ENCODE measurements around the gene CRCP. TPM values are rescaled to one million over a fixed set of nuclear protein-coding genes. Genes with fewer than 3 reads are reported as not detected.

The CRCP gene
- total and polyA plus RNA-seq, 2 of the 13 experiments (the other 11 are each of a cell fraction or from before 2014, with no cell fraction given) = 22.7 to 31.0 TPM

DNA sequence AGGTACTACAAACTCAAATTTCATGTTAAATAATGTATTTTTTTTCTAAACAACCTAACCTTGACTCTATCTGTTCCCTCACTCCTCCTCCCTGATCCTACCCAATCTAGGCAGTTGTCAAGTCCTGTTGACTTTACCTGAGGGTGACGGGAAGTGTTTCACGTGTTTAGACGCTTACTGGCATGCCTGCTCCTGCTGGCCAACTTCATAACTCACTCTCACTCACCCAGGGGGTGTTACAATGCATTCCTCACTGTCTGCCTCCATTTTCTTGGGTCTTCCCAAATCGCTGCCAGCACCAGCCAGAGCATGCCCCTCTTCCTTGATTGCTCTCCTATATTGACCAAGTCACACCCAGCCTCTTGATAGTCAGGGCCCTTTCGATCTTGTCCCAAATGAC, 28.3 kb downstream of the CRCP start (continued):
- TF ChIP-seq GFI1 (CRISPR knock-in tag; IDR thresholded peaks at IDR 0.05; ENCODE audit: borderline replicate concordance) = peak; percentile 42; the same call in 1 of the 2 replicates
- TF ChIP-seq BHLHE40 (IDR thresholded peaks at IDR 0.05; ENCODE audit: low read length) = peak; percentile 65
- no peak for TF ChIP-seq ZNF572 (CRISPR knock-in tag; IDR thresholded peaks at IDR 0.05)
- TF ChIP-seq, protein P1, sequence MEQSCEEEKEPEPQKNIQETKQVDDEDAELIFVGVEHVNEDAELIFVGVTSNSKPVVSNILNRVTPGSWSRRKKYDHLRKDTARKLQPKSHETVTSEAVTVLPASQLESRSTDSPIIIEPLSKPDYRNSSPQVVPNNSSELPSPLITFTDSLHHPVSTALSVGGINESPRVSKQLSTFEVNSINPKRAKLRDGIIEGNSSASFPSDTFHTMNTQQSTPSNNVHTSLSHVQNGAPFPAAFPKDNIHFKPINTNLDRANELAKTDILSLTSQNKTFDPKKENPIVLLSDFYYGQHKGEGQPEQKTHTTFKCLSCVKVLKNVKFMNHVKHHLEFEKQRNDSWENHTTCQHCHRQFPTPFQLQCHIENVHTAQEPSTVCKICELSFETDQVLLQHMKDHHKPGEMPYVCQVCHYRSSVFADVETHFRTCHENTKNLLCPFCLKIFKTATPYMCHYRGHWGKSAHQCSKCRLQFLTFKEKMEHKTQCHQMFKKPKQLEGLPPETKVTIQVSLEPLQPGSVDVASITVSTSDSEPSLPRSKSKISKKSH (CRISPR knock-in tag; IDR thresholded peaks at IDR 0.05; ENCODE audit: borderline replicate concordance) = no peak
- peak; percentile 45; the same call in 1 of the 2 replicates for TF ChIP-seq ZSCAN31 (CRISPR knock-in tag; IDR thresholded peaks at IDR 0.05; ENCODE audit: low read depth)
- no peak for TF ChIP-seq HNRNPLL (IDR thresholded peaks at IDR 0.05; ENCODE audit: low read depth, low read length, poor library complexity, severe bottlenecking)
- TF ChIP-seq ERF (CRISPR knock-in tag; IDR thresholded peaks at IDR 0.05) = peak; percentile 91
- TF ChIP-seq, protein P2, sequence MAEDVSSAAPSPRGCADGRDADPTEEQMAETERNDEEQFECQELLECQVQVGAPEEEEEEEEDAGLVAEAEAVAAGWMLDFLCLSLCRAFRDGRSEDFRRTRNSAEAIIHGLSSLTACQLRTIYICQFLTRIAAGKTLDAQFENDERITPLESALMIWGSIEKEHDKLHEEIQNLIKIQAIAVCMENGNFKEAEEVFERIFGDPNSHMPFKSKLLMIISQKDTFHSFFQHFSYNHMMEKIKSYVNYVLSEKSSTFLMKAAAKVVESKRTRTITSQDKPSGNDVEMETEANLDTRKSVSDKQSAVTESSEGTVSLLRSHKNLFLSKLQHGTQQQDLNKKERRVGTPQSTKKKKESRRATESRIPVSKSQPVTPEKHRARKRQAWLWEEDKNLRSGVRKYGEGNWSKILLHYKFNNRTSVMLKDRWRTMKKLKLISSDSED (CRISPR knock-in tag; IDR thresholded peaks at IDR 0.05) = no peak
- no peak for TF ChIP-seq ZNF564 (CRISPR knock-in tag; IDR thresholded peaks at IDR 0.05)
- no peak for TF ChIP-seq ZNF296 (CRISPR knock-in tag; conservative IDR thresholded peaks at IDR 0.05)
- peak; percentile 85 for TF ChIP-seq SALL1 (CRISPR knock-in tag; IDR thresholded peaks at IDR 0.05)
- TF ChIP-seq, protein P3, sequence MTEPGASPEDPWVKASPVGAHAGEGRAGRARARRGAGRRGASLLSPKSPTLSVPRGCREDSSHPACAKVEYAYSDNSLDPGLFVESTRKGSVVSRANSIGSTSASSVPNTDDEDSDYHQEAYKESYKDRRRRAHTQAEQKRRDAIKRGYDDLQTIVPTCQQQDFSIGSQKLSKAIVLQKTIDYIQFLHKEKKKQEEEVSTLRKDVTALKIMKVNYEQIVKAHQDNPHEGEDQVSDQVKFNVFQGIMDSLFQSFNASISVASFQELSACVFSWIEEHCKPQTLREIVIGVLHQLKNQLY (CRISPR knock-in tag; IDR thresholded peaks at IDR 0.05) = peak; percentile 97
- TF ChIP-seq, protein P4, sequence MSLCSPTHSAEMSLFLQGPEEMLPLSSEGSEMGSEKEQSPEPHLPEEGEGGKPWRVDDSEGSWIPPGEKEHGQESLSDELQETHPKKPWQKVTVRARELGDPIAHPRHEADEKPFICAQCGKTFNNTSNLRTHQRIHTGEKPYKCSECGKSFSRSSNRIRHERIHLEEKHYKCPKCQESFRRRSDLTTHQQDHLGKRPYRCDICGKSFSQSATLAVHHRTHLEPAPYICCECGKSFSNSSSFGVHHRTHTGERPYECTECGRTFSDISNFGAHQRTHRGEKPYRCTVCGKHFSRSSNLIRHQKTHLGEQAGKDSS (CRISPR knock-in tag; IDR thresholded peaks at IDR 0.05; ENCODE audit: borderline replicate concordance, low read depth) = peak; percentile 58; the same call in 1 of the 2 replicates
- no peak for TF ChIP-seq ZNF138 (CRISPR knock-in tag; IDR thresholded peaks at IDR 0.05; ENCODE audit: low read depth)
- TF ChIP-seq, protein P5, sequence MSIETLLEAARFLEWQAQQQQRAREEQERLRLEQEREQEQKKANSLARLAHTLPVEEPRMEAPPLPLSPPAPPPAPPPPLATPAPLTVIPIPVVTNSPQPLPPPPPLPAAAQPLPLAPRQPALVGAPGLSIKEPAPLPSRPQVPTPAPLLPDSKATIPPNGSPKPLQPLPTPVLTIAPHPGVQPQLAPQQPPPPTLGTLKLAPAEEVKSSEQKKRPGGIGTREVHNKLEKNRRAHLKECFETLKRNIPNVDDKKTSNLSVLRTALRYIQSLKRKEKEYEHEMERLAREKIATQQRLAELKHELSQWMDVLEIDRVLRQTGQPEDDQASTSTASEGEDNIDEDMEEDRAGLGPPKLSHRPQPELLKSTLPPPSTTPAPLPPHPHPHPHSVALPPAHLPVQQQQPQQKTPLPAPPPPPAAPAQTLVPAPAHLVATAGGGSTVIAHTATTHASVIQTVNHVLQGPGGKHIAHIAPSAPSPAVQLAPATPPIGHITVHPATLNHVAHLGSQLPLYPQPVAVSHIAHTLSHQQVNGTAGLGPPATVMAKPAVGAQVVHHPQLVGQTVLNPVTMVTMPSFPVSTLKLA (IDR thresholded peaks at IDR 0.05) = 0 out of 2 replicates have a peak, but pooled peaks have one; percentile 14
- TF ChIP-seq ZSCAN20 (CRISPR knock-in tag; IDR thresholded peaks at IDR 0.05; ENCODE audit: borderline replicate concordance) = no peak
- TF ChIP-seq RFX5 (IDR thresholded peaks at IDR 0.05; ENCODE audit: low read depth, low read length) = no peak
- 0 out of 2 replicates have a peak, but pooled peaks have one; percentile 80 for TF ChIP-seq KDM4B (CRISPR knock-in tag; IDR thresholded peaks at IDR 0.05)
- no peak for TF ChIP-seq NFIB (CRISPR knock-in tag; IDR thresholded peaks at IDR 0.05; ENCODE audit: borderline replicate concordance)
- TF ChIP-seq, protein P6, sequence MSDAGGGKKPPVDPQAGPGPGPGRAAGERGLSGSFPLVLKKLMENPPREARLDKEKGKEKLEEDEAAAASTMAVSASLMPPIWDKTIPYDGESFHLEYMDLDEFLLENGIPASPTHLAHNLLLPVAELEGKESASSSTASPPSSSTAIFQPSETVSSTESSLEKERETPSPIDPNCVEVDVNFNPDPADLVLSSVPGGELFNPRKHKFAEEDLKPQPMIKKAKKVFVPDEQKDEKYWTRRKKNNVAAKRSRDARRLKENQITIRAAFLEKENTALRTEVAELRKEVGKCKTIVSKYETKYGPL (CRISPR knock-in tag; IDR thresholded peaks at IDR 0.05) = peak; percentile 48; the same call in 1 of the 2 replicates
- no peak for TF ChIP-seq ZFY (CRISPR knock-in tag; IDR thresholded peaks at IDR 0.05)
- TF ChIP-seq, protein P7, sequence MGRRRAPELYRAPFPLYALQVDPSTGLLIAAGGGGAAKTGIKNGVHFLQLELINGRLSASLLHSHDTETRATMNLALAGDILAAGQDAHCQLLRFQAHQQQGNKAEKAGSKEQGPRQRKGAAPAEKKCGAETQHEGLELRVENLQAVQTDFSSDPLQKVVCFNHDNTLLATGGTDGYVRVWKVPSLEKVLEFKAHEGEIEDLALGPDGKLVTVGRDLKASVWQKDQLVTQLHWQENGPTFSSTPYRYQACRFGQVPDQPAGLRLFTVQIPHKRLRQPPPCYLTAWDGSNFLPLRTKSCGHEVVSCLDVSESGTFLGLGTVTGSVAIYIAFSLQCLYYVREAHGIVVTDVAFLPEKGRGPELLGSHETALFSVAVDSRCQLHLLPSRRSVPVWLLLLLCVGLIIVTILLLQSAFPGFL (CRISPR knock-in tag; IDR thresholded peaks at IDR 0.05) = no peak
- no peak for TF ChIP-seq HIVEP1 (CRISPR knock-in tag; IDR thresholded peaks at IDR 0.05)
- TF ChIP-seq ZNF205 (CRISPR knock-in tag; IDR thresholded peaks at IDR 0.05) = no peak

All from HepG2 (cell line).